HG03139 (cell line): Measurements from ENCODE around the gene TTLL9.

Experiments
- ATAC-seq: cut with Tn5 transposase; IDR thresholded peaks from one replicate; pipeline ENCODE4 v1.9.1; 2021; ENCODE audit not compliant: unreplicated experiment

Gene TTLL9

DNA sequence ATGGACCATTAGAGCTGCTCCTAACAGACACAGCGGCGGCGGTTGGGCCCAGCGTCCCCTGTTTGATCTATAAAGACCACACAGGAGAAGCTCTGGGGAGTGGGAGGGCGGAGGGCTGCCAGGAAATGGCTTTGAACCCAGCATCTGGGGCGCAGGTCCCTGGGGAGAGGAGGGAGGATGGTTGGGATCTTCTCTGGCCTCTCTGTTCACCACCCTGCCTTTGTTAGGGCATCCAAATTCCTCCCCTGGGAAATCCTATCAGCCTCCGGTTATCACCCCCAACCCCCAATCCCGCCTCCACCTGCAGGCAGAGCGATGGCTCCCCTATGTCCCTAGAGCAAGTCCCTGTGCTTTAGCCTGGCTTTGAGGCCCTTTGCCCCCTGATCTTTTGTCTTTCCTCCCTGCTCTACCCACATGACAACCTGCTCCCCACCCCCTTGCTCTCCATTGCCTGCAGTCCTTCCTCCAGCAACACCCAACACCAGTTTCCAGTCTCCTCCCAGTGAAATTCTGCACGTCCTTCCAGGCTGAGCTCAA, 104.6 kb downstream of the TTLL9 start:
- ATAC-seq = no peak

DNA sequence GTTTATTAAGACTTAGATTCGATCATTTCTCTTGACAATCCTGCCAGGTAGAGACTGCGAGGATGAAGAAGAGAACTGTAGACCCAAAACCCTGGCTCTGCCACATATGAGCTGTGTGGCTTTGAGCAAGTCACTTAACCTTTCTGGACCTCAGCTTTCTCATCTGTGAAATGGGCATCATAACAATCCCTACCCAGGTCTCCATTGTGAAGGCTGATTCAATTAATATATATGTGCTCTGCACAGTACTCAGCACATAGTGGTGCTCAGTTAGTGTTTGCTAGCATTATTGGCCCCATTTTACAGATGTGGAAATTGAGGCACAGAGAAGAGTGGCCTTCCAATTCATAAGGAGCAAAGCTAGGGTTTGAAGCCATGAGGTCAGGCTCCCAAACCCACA, 105.4 kb downstream of the TTLL9 start:
- no peak for ATAC-seq

DNA sequence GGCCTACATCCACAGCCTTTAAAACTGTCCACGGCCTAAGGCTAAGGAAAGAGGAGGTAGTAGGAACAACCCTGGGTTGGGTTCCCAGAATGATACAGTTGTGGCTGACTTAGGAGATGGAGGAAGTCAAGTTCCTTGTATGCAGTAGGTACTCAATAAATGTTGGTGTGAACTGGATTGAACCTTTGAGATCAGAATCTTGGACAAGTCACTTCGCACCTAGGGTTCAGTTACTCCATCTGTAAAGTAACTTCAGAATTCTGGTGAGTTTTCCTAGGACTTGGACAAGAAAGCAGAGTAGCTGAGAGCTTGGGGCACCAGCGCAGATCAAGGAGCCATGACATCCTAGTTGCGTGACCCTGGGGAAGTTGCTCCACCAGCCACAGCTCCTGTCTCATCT, 106.6 kb downstream of the TTLL9 start:
- ATAC-seq = no peak

DNA sequence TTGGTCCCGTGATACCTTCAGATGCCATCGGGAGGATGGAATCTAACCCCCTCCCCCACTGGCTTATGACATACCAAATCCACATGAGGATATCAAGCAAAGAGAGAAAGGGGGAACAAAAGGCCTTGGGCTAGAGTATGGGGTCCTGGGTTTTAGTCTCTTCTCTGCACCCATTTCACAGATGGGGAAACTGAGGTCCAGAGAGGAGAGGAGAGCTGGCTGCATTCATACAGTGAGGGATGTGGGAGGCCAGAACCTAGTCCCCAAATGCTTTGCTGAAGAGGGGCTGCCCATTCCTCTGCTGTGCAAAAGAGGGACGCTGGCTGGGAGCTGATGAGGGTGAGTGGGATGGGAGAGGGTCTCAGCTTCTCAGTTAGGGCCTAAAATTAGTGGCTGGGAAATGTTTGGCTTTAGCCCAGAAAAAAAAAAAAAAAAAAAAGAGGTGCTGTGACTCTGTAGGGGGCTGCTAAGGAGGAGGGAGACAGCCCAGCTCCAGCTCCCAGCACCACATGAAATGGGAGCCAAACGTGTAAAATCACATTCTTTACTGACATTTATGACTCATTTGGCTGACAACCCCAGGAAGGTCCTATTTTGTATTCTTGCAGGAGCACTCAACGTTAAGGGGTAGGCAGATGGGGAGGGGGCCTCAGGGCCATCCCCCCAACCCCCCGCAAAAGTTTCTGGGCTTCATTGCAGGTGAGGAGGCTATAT, 109.4 kb downstream of the TTLL9 start:
- ATAC-seq = no peak

DNA sequence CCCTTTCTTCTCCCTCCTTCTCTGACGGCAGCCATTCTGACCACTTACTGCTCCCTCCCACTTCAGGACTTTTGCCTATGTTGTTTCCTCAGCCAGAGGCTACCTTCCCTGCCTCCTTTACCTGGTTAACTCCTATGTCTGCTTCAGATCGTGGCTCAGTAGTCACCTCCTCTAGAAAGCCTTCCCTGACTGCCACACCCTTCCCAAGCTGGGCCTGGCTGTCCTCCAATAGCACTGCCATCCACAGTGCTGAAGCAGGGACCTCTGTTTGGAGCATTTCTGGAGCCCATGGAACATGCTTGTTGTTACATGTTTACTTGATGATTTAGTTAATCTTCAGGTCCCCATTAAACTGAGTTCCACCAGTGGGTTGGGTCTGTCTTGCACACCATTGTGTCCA, 111.3 kb downstream of the TTLL9 start:
- no peak for ATAC-seq

DNA sequence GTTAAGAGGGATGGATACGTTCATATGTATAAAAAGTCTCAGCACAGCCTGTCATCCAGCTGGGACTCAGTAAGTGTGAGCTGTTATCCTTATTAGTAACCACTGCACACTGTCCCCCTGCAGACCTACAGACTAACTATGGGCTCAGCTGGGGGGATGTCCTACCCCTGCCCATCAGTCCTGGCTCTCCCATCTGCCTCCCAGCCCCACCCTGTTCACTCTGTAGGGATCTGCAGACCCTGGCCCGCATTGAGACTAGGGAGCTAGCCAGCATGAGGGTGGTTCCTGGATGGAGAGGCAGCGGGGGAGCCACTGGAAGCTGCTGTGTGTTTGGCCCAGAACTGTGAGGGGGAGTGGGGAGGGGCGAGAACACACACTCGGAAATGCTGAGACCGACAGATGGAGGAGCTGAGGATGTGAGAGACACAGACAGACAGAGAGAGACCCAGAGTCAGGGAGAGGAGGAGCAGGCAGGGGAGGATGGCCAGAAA, 114.6 kb downstream of the TTLL9 start:
- ATAC-seq = no peak

DNA sequence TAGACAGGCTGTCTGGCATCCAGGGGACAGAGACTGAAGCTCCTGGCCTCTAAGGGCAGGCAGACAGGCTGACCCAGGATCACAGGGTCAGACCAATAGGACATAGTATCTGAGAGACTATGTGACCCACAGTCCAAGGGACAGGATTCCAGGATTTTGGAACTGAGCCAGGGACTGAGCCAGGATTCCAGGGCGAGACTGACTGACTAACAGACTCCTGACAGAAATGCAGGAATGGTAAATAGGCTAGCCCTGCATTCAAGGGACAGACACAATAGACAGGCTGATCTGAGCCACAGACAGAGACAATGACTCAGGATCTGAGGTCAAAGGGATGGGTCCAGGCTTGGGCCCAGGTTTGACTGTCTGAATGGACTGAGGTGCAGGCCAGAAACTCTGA, 117.3 kb downstream of the TTLL9 start:
- ATAC-seq = no peak

DNA sequence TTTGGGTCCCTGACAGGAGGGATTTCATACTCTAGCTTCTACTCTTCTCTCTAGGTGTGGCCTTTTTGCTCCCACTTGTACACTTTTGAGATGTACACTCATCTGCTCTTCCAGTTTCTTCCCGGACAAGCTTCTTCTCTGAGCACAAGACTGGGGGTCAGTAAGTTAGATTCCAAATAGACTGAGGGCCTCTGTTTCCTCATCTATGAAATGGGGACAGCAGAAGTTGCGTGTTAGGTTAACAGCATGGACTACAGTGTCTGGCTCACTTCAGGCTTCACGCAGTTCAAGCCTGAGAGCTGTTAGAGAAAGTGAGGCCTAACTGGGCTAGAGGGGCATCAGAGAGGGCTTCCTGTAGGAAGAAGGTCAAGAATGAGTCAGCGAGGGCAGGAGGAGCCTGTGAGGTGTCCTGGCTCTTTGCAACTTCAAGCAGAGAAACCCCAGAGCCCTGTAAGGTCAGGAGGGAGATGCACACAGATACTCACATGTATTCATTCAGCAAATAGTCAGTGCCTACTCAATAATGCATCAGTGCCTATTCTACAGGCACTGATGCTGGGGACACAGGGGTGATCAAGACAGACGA, 118.1 kb downstream of the TTLL9 start:
- no peak for ATAC-seq

DNA sequence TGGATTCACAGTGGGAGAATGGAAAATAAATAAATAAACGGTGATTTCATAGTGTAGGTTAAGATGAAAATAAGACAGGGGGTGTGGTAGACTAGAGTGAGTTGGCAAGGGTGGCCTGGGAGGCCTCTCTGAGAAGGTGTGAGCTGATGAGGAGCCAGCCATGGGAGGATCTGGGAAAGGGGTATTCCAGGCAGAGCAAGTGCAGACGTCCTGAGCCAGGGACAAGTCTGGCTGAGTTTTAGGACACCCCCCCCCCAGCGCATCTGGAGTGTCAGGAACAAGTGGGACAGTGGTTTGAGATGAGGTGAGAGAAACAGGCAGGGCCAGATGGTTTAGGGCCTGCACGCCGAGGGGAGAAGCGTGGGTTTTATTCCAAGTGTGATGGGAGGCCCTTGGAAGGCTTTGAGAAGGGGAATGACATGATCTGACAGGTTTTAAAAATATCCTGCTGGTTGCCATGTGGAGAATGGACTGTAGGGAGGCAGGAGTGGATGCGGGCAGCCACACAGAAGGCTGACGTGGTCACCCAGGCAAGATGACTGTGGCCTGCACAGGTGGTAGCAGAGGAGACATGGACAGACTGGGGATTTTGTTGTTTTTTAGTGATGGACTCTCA, 118.7 kb downstream of the TTLL9 start:
- ATAC-seq = no peak

DNA sequence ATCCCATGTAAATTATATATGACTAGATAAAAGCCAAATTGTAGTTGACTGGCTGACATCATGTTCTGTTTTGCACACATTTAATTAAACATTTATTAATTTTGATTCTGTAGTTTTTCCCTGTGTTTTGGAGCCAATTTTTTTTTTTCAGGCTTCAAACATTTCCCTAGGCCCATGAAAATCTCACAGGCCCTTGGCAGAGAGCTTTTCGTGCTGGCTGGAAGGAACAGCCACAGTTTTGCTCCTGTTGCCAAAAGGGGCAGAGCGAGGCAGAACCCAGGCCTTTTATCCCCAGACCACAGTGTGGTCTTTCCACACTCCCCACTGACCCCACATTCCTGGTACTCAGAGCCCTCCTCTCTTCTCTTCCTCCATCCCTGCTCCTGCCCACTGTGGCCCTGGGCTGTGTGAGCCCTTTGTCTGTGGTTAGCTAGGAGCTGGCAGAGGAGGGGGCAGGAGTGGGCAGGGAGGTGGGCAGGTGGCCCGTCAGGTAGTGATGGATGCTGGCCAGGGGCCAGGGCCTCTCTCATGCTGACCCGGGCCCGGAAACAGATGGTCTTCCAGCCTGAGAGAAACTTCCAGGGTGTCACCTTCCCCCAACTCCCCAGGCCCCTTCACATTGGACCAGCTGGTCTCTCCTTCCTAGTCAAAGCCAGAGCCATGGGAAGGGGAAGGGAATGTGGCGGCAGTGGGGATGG, 120.4 kb downstream of the TTLL9 start:
- no peak for ATAC-seq

DNA sequence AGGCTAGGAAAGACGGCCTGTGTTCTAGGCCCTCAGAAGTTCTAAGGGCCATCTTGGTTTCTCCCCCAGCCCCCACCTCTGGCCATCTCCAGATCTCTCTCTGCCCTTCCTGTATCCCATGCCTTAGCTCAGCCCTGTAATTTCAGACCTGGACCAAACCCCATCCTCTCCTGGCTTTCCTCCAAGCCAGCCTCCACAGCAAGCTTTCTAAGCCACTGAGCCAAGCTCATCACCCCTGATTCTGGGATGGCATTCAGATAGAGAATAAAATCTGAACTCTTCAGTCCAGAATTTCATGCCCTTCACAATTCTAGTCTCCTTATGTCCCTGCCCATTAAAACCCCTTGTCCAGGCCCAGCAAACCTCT, 120.9 kb downstream of the TTLL9 start:
- no peak for ATAC-seq

DNA sequence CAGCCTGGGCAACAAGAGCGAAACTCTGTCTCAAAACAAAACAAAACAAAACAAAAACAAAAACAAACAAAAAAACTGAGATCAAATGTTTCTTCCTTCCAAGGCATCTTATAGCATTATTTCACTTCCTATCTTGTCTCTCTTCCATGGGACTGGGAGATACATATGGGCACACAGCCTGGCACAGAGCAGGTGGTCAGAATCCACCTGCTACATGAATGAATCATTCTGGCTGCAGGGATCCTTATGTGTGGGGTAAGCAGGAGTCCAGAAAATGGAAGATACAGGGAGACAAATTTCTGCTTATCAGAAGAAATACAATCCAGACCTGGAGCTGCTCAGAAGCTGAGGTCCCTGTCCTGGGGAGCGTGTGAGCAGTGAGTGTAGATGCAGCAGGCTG, 121.7 kb downstream of the TTLL9 start:
- ATAC-seq = no peak
